ENCODE results near the gene CALHM2.
"Not testable (repeated sequence)": the region's sequence is repeated elsewhere in the genome, so short reads cannot be mapped to it uniquely, and the experiment has no call there.

Gene CALHM2

DNA sequence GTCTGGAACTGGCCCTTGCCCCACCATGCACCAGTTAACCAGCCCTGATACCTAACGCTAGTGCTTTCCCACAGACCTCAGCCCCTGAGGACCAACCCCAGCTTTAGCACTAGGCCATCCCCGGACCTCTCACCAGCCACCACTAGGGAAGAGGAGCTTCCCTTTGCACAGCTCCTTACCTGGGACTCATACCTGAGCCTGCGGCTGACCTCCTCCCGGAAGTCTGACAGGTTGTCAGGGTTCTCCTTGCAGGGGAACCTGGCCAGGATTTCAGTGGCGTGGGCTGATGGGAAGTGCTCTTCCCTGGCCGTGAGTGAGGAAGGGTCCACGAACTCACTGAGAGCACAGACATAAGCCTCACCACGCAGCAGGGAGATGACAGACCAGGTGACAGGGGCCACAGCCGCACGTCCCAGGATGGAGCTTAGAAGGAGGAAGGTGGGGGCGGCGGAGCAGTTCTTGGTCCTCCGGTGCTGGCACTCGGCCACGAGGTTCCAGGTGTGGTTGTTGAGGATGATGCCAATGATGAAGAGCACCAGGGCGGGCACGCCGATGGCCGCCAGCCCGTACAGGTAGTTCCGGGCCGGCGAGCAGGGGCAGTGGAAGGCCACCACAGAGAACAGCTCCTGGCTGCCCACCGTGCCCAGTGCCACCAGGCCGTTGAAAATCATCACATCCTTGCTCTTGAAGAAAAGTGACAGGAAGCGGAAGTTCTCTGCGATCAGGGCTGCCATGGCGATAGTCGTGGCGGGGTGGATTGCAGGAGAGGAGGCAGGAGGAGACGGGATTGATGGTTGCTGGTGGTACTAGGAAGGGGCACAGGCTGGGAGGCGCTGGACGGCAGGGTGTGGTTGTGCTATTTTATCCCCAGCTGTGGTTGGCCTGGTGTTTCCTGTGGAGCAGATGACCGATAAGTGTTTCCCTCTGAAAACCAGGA, 2.7 kb downstream of the CALHM2 start:
- DNase-seq (ENCODE audit: low spot score): no peak

DNA sequence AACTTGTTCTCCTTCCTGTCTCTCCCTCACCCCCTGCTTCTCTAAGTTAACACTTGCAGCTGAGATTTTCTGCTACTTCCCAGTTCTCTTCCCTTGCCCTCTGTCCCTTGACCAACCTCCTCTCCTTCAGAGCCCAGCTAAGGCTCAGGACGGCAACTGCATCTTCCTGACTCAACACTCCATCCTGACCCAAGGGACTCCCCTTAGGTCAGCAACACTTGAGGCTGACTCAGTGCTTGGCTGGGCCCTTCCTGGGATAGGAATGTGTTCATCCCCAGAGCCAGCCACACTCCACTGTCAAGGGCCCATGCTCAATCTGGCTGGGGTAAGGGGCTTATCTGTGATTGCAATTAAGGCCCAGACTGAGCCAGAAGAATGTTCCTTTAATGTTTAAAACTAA, 3.4 kb downstream of the CALHM2 start:
- DNase-seq (ENCODE audit: low spot score): no peak

- no peak for DNase-seq (ENCODE audit: low spot score)
Observed at GRCh38 chr10:103447187-103447586, 5.0 kb downstream of the CALHM2 start.

GRCh38 chr10:103445767-103446567, 6.2 kb downstream of the CALHM2 start:
- DNase-seq (ENCODE audit: low spot score): no peak

DNA sequence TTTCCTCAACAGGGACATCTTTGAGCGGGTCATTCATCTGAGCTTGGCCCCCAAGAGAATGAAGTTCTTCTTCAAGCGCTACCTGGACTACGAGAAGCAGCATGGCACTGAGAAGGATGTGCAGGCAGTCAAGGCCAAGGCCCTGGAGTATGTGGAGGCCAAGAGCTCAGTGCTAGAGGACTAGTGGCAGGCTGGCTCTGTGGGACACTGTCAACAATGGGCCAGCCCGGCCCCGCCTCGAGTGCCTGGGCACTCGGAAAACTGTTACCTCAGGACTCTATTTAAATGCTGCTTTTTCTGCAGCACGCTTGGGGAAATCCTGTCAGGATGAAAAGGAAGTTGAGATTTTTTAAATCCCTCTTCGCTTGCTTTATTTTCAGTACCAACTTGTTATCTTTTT, 6.8 kb downstream of the CALHM2 start:
- no peak for DNase-seq (ENCODE audit: low spot score)

- no peak for DNase-seq (ENCODE audit: low spot score)
Observed at GRCh38 chr10:103444478-103444877, 7.7 kb downstream of the CALHM2 start.

GRCh38 chr10:103443475-103444185, 8.5 kb downstream of the CALHM2 start:
- DNase-seq (ENCODE audit: low spot score): no peak

DNA sequence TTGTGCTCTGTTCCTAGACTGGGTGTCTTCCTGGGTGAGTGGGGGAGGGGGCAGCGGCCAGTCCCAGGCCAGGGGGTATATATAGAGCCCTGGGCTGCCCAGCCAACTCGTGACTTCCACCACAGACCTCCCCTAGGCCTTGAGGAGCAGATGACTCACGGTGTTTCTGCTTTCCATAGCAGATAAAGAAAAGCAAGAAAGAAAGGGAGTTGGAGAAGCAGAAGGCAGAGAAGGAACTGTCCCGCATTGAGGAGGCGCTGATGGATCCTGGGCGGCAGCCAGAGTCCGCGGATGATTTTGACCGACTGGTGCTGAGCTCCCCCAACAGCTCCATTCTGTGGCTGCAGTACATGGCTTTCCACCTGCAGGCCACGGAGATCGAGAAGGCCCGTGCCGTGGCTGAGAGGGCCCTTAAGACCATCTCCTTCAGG, 10.1 kb downstream of the CALHM2 start:
- DNase-seq (ENCODE audit: low spot score): no peak

DNA sequence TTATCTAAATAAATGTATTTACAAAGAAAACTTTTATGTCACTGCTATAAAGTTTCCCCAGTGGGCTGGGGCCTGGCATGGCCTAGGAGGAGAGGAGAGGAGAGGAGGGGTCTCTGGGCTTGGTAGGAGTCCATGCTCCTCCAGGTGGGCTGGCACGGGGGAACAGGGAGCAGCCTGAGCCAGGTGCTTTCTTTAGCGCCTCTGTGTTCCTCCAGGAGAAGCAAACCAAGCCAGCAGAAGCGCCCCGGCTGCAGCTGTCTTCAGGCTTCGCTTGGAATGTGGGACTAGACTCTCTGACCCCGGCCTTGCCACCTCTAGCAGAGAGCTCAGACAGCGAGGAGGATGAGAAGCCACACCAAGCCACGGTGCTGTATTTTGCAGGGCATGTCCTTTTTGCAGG, 10.6 kb downstream of the CALHM2 start:
- no peak for DNase-seq (ENCODE audit: low spot score)

DNA sequence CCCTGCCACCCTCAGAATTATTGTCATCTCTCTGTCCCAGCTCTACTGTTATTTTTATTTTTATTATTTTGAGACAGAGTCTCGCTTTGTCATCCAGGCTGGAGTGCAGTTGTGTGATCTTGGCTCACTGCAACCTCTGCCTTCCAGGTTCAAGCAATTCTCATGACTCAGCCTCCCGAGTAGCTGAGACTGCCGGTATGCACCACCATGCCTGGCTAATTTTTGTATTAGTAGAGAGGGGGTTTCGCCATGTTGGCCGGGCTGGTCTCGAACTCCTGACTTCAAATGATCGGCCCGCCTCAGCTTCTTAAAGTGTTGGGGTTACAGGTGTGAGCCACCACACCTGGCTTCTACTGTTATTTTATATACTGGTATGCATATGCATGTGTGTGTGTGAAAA, 11.0 kb downstream of the CALHM2 start:
- no peak for DNase-seq (ENCODE audit: low spot score)

- DNase-seq (ENCODE audit: low spot score): no peak
Observed at GRCh38 chr10:103440416-103440815, 11.8 kb downstream of the CALHM2 start.

GRCh38 chr10:103439776-103440175, 12.4 kb downstream of the CALHM2 start:
- DNase-seq (ENCODE audit: low spot score): no peak

DNA sequence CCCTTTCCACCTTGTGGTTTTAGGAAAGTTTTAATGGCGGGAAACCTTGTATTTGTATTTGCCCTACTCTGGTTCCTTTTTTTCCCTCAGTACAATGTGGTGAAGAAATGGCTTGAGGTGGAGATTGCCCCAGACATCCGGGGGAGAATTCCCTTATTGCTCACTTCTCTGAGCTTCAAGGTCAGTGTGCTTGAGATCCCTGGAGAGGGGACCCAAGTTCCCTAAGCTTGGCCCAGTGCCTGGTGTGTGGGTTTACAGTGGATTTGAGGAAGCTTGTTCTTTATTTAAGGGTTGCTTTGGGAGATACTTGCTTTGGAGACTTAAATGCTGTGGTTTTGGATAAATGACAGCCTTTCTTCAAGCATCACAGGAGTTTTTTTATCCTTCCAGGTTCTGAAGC, 18.3 kb downstream of the CALHM2 start:
- no peak for DNase-seq (ENCODE audit: low spot score)

GRCh38 chr10:103431902-103432301, 20.3 kb downstream of the CALHM2 start:
- DNase-seq (ENCODE audit: low spot score): no peak

DNA sequence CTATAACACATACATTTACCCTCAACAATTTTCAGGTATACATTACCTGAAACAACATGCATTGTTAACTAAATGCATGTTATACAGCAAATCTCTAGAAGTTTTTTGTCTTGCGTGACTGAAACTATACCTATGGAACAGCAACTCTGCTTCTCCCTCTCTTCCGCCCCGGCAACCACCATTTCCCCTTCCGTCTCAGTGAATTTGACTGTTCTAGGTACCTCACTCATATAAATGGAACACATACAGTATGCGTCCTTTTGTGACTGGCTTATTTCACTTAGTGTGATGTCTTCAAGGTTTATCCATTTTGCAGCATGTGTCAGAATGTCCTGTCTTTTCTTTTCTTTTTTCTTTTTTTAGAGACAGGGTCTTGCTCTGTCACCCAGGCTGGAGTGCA, 22.5 kb downstream of the CALHM2 start:
- no peak for DNase-seq (ENCODE audit: low spot score)

GRCh38 chr10:103428989-103429643, 23.1 kb downstream of the CALHM2 start:
- DNase-seq (ENCODE audit: low spot score): no peak

GRCh38 chr10:103427866-103428265, 24.3 kb downstream of the CALHM2 start:
- no peak for DNase-seq (ENCODE audit: low spot score)

- DNase-seq (ENCODE audit: low spot score): no peak
Observed at GRCh38 chr10:103423748-103424147, 28.4 kb downstream of the CALHM2 start.

DNA sequence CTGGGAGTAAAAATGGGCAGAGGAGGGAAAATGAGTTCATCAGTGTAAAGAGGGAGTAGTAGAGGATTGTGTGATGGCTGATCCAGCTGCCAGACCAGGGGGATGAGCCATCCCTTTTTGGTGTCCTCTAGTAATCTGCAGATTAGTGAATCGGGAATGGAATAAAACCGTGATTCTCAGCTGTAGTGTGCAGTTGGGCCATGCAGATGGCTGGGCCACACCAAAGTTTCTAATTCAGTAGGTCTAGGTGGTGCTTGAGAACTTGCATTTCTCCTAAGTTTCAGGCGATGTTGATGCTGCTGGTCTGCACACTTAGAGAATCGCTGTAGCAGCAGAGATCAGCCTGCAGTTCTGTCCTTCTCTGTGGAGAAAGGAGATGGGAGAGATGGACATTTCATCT, 33.1 kb downstream of the CALHM2 start:
- DNase-seq (ENCODE audit: low spot score): no peak

DNA sequence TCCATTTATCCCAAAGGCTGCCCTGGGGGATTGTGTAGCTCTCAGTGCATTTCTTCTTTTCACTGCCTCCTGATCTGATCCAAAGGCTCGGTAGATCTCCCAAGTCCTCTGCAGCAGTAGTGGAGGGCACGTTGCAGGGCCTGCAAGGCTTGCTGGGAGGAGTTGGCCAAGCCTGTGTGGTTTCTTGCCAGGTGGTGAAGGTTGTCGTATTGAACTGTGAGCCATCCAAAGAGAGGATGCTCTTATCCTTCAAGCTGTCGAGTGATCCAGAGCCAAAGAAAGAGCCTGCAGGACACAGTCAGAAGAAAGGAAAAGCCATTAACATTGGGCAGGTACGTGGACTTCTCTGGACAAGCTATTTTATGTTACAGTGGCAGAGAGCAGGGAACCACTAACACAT, 34.6 kb downstream of the CALHM2 start:
- no peak for DNase-seq (ENCODE audit: low spot score)

GRCh38 chr10:103417148-103417469, 35.1 kb downstream of the CALHM2 start:
- not testable (repeated sequence) for DNase-seq (ENCODE audit: low spot score)
